ENCODE data around the gene PPP1R12A.

- no peak for TF ChIP-seq POLR2A (IDR thresholded peaks at IDR 0.05)
- TF ChIP-seq, protein P1, sequence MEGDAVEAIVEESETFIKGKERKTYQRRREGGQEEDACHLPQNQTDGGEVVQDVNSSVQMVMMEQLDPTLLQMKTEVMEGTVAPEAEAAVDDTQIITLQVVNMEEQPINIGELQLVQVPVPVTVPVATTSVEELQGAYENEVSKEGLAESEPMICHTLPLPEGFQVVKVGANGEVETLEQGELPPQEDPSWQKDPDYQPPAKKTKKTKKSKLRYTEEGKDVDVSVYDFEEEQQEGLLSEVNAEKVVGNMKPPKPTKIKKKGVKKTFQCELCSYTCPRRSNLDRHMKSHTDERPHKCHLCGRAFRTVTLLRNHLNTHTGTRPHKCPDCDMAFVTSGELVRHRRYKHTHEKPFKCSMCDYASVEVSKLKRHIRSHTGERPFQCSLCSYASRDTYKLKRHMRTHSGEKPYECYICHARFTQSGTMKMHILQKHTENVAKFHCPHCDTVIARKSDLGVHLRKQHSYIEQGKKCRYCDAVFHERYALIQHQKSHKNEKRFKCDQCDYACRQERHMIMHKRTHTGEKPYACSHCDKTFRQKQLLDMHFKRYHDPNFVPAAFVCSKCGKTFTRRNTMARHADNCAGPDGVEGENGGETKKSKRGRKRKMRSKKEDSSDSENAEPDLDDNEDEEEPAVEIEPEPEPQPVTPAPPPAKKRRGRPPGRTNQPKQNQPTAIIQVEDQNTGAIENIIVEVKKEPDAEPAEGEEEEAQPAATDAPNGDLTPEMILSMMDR (IDR thresholded peaks at IDR 0.05): no peak
These were observed 97.3 kb downstream of the PPP1R12A start for GRCh38 chr12:79837575-79837974.

Measured in prostate gland (tissue), 2 donors.